Liver (tissue), 3 donors: ENCODE results near the gene AHNAK2.

Experiments used
- ATF3 ChIP-seq: IDR thresholded peaks from 2 replicates; pipeline ENCODE4 v1.6.1; 2016; ENCODE audit warnings: antibody characterized with exemption
- CTCF ChIP-seq: fragments of 150-350 bp; IDR thresholded peaks from 2 replicates; pipeline ENCODE4 v1.5.1; 2017; ENCODE audit warnings: improper control_type of control experiment, low read depth, low read length; ENCODE audit not compliant: missing input control
- GABPA ChIP-seq, 2 donors: IDR thresholded peaks in 1 of 2; conservative IDR thresholded peaks in 1 of 2; 2 replicates each; pipeline ENCODE4 v1.6.1; 2016; ENCODE audit warnings: antibody characterized with exemption in 2 of 2, mild to moderate bottlenecking in 1 of 2, moderate library complexity in 1 of 2
- SP1 ChIP-seq: IDR thresholded peaks from 2 replicates; pipeline ENCODE4 v1.6.1; 2018; ENCODE audit warnings: antibody characterized with exemption, mild to moderate bottlenecking
- YY1 ChIP-seq: IDR thresholded peaks from 2 replicates; pipeline ENCODE4 v1.6.1; 2016; ENCODE audit warnings: antibody characterized with exemption, mild to moderate bottlenecking
- donor health status: healthy.
- donor health status: healthy.

GRCh38 chr14:105013150-105013785, 35.1 kb upstream of the AHNAK2 start:
- no peak for TF ChIP-seq CTCF
- no peak for TF ChIP-seq ATF3
- TF ChIP-seq SP1 = no peak
- TF ChIP-seq YY1 = no peak
- no peak for TF ChIP-seq GABPA (IDR thresholded peaks at IDR 0.05 in 1 of 2, conservative IDR thresholded peaks at IDR 0.05 in 1 of 2)
